Cerebellar nuclear complex (tissue), 1 donor: Measurements from ENCODE around the gene SLC35G4.
"Not testable (repeated sequence)": the region's sequence is repeated elsewhere in the genome, so short reads cannot be mapped to it uniquely, and the experiment has no call there.

Source experiments
- DNase-seq, 2 experiments: peaks; one replicate each; lab custom pipeline; 2025; lab: John Stamatoyannopoulos, UW

Gene SLC35G4

DNA sequence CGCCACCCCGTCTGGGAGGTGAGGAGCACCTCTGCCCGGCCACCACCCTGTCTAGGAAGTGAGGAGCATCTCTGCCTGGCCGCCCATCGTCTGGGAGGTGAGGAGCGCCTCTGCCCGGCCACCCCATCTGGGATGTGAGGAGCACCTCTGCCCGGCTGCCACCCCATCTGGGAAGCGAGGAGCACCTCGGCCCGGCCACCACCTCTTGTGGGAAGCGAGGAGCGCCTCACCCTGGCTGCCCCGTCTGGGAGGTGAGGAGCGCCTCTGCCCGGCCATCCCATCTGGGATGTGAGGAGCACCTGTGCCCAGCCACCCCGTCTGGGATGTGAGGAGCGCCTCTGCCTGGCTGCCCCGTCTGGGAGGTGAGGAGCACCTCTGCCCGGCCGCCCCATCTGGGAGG lies 4.6 kb downstream of the SLC35G4 start:
- not testable (repeated sequence) for DNase-seq

DNA sequence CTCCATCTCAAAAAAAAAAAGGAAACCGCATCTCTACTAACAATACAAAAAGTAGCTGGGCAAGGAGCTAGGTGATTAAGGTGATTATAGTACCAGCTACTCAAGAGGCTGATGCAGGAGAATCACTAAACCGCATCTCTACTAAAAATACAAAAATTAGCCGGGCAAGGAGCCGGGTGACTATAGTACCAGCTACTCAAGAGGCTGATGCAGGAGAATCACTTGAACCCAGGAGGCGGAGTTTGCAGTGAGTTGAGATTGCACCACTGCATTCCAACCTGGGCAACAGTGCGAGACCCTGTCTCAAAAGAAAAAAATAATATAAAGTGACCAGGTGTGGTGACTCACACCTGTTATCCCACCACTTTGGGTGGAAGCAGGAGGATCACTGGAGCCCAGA lies 5.6 kb downstream of the SLC35G4 start:
- not testable (repeated sequence) for DNase-seq

DNA sequence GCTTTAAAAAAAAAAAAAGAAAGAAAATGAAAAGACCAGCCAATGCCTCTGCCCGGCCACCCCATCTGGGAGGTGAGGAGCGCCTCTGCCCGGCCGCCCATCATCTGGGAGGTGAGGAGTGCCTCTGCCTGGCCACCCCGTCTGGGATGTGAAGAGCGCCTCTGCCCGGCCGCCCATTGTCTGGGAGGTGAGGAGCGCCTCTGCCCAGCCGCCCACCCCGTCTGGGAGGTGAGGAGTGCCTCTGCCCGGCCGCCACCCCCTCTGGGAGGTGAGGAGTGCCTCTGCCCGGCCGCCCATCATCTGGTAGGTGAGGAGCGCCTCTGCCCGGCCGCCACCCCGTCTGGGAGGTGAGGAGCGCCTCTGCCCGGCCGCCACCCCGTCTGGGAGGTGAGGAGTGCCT lies 37.9 kb downstream of the SLC35G4 start:
- not testable (repeated sequence) for DNase-seq

DNA sequence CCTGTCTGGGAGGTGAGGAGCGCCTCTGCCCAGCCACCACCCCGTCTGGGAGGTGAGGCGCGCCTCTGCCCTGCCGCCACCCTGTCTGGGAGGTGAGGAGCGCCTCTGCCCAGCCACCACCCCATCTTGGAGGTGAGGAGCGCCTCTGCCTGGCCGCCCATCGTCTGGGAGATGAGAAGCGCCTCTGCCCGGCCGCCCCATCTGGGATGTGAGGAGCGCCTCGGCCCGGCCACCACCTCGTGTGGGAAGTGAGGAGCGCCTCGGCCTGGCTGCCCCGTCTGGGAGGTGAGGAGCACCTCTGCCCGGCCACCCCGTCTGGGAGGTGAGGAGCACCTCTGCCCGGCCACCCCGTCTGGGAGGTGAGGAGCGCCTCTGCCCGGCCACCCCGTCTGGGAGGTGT lies 38.4 kb downstream of the SLC35G4 start:
- DNase-seq: not testable (repeated sequence)

DNA sequence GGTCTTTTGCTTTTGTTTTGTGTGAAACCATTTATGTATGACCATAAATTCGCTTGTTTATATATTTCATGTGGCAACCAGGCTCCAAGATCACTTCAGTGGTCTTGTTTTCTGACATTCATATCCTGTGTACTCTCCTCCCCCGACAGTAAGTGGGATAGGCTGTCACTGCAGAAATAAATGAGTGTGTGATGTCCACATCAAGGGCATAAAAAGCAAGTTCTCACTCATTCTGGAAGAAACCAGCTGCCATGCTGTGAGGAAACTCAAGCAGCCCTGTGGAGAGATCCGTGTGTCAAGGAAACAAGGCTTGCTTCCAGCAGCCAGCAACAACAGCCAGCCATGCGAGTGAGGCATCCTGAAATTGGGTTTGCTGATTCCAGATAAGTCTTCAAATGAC lies 40.4 kb downstream of the SLC35G4 start:
- no peak for DNase-seq

DNA sequence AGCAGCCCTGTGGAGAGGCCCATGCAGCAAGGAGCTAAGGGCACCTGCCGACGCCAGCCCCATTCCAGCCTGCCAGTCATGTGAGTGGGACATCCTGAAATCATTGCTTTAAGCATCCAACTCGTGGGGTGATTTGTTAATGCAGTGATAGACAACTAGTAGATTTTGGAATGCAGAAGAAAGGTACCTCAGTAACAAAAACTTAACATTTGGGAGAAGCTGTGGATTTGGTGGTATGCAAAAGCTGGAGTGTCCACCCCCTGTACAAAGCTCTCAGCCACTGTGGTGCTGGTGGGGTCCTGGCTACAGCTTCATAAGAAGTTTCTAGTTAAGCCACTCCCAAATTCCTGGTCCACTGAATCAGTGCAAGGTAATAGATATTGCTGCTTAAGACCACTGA lies 42.5 kb downstream of the SLC35G4 start:
- no peak for DNase-seq

DNA sequence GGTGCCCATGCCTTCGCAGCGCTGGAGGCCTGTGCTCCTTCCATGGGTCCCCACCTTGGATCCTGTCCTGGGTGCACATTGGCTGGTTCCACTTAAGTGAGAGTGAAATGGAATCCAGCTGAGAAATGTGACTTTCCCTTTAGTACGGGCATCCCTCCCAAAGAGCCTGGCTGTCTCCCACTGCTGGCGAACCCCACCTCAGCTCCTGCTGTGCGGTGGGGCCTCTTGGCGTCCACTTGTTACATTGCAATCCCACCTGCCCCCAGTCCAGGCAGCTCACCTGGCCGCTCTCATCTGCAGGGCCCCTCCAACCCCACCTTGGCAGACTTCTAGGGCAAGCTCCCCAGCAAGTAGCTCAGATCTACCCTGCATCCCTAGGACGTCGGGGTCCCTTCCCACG lies 44.1 kb downstream of the SLC35G4 start:
- no peak for DNase-seq

DNA sequence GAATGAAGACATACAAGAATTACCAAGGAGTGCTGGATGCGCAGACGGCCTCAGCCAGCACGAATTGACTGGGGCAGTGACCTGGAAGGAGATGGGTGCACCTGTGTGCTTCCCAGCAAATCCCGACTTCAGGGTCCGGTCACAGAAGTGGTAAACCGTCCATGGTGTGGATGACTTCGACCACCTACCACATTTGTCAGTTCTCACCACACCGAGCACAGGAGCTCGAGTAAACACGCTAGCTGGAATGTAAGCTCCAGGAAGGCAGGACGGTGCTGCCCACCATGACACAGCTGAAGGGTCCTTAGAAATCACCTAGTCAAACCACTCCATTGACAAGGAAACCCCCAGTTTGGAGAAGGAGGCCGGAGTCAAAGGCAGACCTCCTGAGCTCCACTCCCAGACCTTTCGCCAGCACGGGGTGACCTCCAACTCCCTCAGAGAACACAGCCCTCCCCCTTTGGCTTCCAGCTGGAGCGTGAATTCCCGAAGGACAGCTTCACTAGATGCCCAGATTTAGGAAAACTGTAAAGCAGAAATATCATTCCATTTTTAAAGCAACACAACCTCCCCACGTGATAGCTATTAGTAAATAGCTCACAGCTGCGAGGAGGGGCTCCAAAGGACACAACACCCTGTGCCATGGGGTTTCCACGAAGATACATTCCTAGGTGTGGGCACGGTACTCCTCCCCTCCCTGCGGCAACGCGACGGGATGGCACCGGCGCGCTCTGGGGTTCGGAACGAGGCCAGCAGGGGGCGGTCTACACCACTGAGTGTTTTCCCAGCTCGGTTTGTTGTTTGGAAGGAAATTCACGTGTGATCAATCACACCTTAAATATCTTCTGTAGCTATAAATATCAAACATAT lies 45.6 kb downstream of the SLC35G4 start:
- DNase-seq: no peak

DNA sequence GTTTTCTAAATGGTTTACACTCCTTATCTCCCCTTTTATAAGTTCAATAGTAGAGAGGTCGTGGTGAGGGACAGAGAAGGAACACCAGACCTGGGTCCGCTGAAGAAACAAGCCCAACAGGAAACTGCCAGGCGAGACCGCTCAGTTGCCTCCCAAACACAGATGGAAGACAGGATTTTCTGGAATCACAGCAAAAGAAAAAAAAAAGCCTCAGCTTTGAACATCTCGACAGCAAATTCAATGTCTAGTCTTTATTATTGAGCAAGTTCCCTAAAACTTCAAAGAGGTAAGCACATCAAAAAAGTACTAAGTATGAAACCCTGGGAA lies 46.2 kb downstream of the SLC35G4 start:
- DNase-seq: no peak

DNA sequence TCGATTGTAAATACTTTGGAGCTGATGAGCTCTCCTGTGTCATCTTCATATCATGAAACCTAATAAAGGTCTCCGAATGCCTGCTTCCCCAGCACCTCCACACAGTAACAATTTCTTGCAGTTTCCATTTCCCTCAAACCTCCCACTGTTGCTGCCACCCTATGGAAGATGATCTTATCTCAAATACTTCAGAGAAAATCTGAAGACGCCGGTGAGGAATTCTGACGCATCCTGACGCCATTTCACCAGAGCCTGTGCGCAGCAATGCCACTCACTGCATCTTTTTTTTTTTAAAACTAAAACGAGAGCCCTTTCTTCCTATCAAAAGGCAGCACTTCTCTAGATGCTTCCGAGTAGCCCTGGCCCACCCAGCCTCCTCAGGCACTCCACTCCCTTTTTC lies 47.8 kb downstream of the SLC35G4 start:
- no peak for DNase-seq

DNA sequence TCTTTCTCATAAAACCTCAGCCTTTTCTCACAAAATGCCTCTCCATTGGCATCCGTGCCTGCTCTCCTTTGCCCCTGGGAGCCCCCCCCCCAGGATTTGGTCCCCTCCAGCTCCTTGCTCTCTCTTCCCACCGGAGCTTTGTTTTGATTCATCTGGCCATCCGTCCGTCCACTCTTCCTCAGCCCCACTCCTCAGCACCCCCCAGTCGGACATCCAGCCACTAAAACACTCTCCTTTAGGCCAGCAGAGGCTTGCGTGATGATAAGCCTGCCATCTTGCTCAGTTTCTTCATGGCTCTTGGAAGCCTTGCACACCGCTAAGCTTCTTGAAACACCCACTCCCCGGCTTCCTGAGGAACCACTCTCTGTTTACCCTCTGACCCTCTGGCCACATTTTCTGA lies 48.2 kb downstream of the SLC35G4 start:
- DNase-seq: no peak

DNA sequence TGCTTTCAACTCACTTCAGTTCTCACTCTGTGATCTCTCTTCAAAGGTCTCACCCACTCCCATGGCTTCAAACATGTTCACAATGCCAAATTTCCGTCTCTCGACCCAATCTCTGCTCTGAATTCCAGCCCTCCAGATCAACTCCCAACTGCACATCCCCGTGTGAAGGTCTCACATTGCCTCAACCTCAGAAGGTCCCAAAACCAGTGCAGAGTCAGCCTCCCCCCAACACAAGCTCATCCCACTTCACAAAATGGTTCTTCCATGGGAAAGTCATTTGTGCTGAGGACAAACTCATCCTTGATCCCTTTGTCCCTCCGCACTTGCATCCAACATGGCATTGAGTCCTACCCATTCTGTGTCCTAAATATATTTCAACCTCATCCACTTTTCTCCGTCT lies 48.6 kb downstream of the SLC35G4 start:
- no peak for DNase-seq

DNA sequence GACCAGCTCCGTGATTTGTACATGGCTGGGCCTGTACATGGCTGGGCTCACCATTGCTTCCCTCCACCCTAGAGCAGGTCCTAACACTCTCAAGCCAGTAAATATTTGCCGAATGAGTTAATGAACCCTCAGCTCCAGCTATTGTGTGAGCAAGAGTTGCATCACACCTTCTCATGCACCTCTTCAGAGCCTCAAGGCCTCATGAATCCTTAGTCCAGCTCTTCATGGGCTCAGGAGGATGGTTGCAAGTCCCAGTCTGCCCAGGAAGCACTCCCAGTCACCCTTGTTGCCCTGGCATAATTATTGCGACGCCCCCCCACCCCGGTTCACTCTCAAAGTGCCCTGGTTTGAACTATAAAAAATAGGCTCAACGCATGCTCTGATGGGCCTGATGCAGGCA lies 49.6 kb downstream of the SLC35G4 start:
- DNase-seq: no peak
